GM18951 (cell line): ENCODE measurements around the gene ANO2.

Source experiments
- POLR2A ChIP-seq: IDR thresholded peaks from 4 replicates; pipeline ENCODE4 v1.6.1; 2011; ENCODE audit warnings: mild to moderate bottlenecking; ENCODE audit not compliant: insufficient read length, insufficient read depth; ENCODE audit errors: extremely low read depth
- in situ Hi-C: fragments of 300-500 bp; cut with MboI; formaldehyde crosslinking; loops from one replicate; pipeline ENCODE4 v1.12.0; 2022; ENCODE audit warnings: low sequenced_read_pairs, mixed read lengths, inconsistent platforms; ENCODE audit not compliant: unreplicated experiment

ANO2 gene

GRCh38 chr12:5745251-5745888 is 199.7 kb downstream of the ANO2 start:
- in situ Hi-C loops: no loop called here

GRCh38 chr12:5742258-5742657 is 202.8 kb downstream of the ANO2 start:
- in situ Hi-C loops: no loop called here
- TF ChIP-seq POLR2A: no peak

More at GRCh38 chr12:5745251-5745888, 199.7 kb downstream of the ANO2 start:
- no peak for TF ChIP-seq POLR2A

DNA sequence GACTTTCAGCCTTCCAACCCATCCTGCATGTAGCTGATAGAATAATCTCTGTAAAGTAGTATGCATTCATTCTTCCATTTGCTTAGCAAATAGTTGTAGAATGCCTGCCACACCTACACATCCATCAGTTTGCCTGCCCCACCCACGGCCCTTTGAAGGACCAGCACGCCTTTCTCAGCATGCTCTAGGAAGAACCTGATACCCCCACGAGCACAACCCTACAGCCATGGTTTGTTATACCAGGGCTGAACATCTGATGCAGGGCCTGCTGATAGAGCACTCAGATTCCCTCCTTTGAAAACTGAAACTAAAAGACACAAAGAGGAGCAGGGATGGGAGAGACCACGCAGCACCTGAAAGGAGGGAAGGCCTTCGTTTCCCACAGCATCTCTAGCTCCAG is 205.1 kb downstream of the ANO2 start:
- in situ Hi-C loops: no loop called here
- no peak for TF ChIP-seq POLR2A

DNA sequence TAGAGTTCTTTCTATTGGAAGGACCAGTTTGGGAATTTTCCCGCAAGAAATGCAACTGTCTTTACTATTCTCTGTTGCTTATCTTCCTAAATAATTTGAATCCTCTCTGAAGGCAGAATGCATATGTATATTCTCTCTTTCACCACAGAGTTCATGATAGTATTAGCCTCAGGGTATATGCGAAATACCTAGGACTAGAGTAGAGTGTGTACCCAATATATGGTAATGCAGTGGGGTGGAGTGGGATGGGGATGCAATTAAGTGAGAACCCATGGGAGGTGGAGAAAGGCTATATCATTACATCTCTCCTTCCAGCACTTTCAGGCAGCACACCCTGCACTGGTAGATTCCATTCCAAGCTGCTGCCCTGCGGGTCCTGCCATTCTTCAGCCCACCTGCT is 207.3 kb downstream of the ANO2 start:
- TF ChIP-seq POLR2A: no peak
- in situ Hi-C loops: no loop called here

DNA sequence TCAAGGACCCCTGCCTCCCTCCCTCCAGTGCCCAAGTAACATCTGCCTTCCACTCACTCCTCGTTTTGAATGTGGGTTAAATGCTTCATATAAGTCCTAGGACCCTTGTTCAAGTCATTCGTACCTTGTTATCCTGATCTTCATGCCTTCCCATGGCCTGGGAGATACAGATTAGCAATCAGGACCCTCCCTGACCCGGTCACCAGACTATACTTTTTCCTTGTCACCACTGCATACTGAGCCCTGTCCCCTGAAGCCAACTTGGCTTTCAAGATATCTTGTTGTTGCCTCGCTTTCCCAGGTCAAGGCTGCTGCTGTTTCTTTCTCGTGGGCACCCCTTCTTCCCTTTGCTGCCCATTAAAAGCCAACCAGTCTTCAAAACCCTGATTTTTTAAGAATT is 208.5 kb downstream of the ANO2 start:
- in situ Hi-C loops: no loop called here
- TF ChIP-seq POLR2A: no peak

DNA sequence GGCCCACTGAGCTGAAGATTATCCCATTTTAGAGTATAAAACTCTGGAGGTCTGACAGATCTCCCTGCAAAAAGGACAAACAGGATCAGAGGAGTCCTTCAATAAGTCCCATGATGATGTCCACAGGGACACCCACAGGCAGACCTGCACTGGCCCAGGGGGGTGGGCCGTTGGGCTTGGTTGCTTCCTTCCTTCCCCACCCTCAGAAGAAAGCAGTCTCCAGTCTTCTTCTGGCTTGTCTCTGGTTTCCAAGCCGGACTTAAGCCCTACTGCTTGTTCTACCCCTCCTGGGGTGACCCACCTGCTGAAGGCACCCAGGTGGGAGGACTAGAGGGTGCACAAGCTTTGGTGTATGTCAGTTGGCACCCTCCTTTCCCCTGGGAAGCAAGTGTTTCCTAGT is 209.0 kb downstream of the ANO2 start:
- no peak for TF ChIP-seq POLR2A
- in situ Hi-C loops: no loop called here

DNA sequence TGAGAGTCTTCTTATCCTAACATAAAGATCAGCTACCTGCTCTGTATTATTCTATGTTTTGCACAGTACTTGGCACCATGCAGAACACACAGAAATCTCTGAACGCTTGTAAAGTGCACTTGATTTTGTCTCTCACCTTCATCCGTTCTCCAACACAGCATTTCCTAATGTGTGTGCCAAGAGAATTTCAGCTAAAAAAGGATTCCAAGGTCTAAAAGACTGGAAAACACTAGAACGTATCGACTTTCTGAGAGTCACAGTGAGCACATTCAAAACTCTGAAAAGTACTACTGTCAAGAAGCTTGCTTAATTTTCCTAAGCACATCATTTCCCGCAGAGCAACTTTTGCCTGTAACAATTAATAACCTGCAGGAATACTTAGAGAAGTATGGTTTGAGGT is 211.1 kb downstream of the ANO2 start:
- in situ Hi-C loops: no loop called here
- TF ChIP-seq POLR2A: no peak

DNA sequence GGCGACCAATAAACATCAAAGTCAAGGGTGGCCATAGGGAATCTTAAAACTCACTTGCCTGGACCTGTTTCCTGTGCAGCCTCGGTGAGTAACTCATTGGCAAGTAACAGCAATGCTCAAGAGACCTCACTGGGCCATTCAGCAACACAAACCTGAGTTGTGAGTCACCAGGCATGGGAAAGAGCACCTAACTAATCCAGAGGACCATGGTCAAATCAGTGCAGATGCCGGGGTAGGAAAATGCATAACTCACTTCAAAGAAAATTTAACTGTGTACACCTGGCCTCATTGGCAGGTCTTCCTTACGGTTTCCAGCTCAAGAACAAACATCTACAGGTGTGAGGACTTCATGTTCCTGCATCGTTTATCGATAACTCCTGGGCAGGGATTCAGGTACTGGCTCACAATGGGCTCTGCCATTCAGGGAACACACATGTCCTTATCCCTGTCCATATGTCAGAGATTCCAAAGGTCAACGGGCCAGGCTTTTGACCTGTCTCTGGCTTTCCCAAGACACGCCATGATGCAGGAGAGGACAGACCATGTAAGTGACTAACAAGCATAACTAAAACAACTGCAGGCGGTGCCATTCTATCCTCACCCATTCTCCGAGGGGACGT is 211.8 kb downstream of the ANO2 start:
- TF ChIP-seq POLR2A: no peak
- in situ Hi-C loops: no loop called here

DNA sequence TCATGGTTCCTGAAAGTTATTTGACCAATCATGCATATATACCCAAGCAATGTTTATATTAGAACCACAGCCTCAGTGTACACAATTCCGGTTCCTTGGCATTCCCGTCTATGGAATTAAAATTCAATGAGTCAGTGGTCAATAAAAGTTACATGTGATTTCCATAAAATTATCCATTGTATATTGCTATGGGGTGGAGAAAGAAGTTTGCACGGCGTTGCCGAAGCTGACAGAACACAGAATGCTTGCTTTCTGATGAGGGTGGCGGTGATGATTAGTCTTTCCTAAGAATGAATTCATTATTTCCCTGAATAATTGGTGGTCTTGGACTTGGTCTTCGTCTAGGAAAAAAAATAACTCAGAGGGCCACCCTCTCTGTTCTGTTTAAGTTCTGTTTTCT is 214.1 kb downstream of the ANO2 start:
- TF ChIP-seq POLR2A: no peak
- in situ Hi-C loops: no loop called here

- TF ChIP-seq POLR2A: no peak
- in situ Hi-C loops: no loop called here
Observed at GRCh38 chr12:5723711-5724252, 221.3 kb downstream of the ANO2 start.

DNA sequence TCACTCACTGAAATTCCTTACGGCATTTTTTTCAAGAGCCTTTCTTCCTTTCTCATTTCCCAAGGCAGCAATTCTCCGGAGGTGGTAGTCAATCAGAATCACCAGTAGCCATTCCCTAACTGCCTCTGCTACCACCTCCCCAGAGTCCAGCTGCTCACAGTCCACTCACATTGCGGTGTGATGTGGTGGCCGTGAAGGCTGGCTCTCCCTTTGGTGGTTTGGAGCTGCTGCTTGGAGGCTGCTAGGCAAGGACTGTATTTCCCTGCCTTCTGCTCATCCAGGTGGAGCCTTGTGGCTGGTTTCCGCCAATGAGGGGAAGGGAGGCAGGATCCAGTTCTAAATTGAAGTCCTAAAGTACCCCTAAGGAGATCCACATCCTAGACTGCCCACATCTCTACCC is 222.0 kb downstream of the ANO2 start:
- in situ Hi-C loops: no loop called here
- TF ChIP-seq POLR2A: no peak

- in situ Hi-C loops: no loop called here
Observed at GRCh38 chr12:5720381-5721005, 224.6 kb downstream of the ANO2 start.

DNA sequence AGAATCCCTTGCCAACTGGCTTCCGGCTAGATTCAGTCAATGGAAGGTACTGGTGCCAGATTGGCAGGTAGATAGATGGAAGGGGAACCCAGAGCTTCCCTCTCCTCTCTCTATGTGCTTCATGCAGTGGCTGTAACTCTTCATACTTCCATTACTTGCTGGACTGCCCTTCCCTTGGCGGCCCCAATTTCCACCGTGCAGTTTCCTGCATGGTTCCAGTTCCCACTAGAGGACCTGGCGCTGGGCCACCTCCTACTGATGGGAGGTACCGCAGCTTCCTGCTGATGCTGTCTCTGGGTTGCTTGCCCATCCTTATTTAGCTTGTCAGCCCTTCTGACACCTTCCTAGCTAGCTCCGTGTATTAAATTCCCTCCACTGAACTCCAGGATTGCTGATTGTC is 226.4 kb downstream of the ANO2 start:
- TF ChIP-seq POLR2A: no peak
- in situ Hi-C loops: no loop called here

More at GRCh38 chr12:5720381-5721005, 224.6 kb downstream of the ANO2 start:
- TF ChIP-seq POLR2A: no peak

DNA sequence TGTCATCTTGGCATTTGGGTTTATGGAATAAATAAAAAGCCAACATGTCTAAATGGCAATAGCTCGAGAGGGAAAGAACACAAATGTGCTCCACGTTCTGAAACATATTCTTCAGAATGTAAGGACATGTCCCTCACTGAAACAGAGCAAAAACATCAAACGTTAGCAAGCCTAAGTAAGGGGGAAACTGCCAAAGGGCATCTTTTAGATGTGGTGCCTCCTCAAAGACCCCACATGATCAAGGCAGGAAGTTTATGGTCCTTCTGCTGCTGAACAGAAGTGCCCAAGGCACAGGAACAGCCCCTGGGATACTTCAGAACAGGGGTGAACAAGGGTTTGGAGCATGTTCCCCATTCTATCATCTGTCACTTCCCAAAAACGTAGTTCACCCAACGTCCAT is 227.0 kb downstream of the ANO2 start:
- TF ChIP-seq POLR2A: no peak
- in situ Hi-C loops: no loop called here
